GM19043 (cell line): ENCODE measurements around the gene SLFNL1.

ENCODE experiments used
- ATAC-seq: cut with Tn5 transposase; IDR thresholded peaks from one replicate; pipeline ENCODE4 v1.9.1; 2021; ENCODE audit warnings: low read depth; ENCODE audit not compliant: unreplicated experiment

SLFNL1 gene

GRCh38 chr1:41021526-41022308 lies at the start of gene SLFNL1:
Gene SLFNL1, minus strand, starts transcription at chr1:41021725. Its CDS starts 1,065 bp downstream, at chr1:41020660.
- no peak for ATAC-seq

- no peak for ATAC-seq
These were observed 35.4 kb upstream of the SLFNL1 start for GRCh38 chr1:41056907-41057306.

DNA sequence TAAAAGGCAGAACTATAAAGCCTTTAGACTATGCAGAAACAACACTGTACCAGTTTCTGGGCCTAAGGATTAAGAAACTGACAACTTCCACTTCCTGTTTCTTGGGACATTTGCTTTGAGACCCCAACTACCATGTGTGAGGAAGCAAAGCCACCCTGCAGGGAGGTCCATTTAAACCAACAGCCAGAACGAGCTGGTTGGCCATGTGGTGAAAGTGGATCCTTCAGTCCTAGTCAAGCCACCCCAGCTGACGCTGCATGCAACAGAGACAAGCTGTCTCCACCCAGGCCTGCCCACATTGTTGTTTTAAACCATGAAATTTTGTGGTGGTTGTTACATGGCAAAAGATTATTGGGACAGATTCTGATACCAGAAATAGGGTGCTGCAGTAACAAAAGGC lies 31.8 kb upstream of the SLFNL1 start:
- no peak for ATAC-seq

DNA sequence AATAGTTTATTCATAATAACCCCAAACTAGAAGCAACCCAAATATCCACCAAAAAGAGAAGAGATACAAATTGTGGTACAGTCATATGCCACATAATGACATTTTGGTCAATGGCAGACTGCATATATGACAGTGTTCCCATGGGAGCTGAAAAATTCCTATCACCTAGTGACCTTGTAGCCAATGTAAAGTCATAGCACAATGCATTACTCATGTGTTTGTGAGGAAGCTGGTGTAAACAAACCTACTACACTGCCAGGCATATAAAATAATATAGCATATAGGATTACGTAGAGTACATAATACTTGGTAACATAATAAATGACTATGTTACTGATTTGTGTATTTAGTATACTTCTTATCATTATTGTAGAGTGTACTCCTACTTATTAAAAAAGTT lies 29.5 kb upstream of the SLFNL1 start:
- no peak for ATAC-seq

DNA sequence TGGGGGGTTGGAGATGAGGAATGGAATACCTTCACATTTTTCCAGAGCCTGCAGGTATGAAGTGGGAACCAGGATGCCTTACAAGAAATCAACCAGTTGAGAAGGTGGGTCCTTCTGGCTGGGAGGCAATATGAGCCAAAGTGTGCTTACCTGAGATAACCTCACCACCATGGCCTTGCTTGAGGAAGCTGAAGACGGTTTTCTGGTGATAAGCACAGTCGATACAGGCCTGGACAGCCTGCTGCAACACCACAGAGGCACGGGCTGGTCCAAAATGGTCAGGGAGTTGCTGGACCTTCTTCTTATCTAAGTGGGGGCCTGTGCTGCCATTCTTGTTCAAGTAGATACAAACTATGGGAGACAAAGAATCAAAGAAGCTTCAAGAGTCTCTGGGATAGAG lies 27.0 kb upstream of the SLFNL1 start:
- no peak for ATAC-seq

- no peak for ATAC-seq
These were observed 24.8 kb upstream of the SLFNL1 start for GRCh38 chr1:41046347-41046775.

DNA sequence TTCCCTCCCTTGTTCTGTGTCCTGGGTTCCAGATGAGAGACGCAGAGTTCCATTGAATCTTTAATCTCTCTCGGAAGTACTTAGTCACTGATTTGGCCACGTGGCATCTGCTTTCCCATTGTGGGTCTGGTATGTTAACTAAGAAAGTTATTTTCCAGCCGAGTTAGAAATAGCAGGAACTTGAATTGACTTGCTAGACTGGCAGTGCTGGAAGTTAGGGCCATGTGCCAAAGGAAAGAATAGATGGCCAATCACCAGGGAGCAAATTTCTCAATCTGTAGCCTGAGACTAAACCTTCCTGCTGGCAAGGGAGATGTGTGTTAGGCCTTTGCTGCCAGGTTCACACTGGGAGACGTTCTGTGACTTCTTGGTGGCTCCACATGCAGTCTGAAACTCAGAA lies 24.2 kb upstream of the SLFNL1 start:
- ATAC-seq: no peak

GRCh38 chr1:41044187-41044586 lies 22.7 kb upstream of the SLFNL1 start:
- ATAC-seq: no peak

DNA sequence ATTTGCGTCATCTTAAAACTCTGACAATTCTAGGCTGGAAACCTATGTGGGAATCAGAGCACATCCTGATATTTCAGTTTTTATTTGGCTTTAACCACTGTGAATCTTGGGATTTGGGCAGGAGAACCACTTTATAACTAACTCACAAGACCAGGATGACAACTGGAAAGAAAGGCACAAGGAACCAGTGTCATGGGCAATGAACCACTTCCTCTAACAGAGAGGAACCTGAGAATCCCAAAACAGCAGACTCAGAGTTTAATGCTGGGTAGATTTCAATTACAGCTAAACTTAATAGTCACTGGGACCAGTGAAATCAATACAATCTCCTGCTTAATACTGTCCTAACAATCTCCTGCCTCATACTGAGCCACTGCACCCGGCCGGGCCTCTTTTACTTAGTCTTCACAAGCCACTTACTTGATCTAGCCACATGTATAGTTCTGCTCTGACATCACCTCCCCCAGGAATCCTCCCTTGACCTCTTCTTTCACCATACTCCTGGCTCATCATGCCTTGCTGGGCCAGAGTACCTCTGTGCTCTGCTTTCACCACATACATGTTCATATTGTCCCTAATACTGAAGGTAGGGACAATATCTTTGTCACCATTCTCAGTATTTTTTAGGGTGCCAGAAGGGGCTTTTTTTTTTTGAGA lies 20.2 kb upstream of the SLFNL1 start:
- no peak for ATAC-seq

DNA sequence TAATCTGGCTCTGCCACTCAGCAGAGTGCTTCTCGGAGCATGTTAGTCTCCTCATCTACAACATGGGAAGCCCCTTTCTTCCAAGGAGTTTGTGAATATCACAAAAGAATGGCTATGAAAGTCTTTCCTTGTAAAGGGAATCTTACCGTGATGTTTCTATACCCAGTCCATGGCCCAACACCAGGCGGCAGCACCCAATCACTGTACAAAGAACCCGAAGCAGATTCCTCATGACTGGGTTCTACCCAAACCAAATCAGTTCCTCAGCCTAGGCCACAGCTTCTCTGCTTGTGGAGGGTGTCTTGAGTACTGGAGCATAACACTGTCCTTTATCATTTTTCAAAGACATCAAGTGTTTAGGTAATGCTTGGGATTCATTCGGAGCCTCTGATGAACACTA lies 16.6 kb upstream of the SLFNL1 start:
- no peak for ATAC-seq

- ATAC-seq: no peak
These were observed 15.8 kb upstream of the SLFNL1 start for GRCh38 chr1:41037116-41037903.

GRCh38 chr1:41033272-41033671 lies 11.7 kb upstream of the SLFNL1 start:
- ATAC-seq: no peak

- no peak for ATAC-seq
These were observed 10.6 kb upstream of the SLFNL1 start for GRCh38 chr1:41032147-41032546.

DNA sequence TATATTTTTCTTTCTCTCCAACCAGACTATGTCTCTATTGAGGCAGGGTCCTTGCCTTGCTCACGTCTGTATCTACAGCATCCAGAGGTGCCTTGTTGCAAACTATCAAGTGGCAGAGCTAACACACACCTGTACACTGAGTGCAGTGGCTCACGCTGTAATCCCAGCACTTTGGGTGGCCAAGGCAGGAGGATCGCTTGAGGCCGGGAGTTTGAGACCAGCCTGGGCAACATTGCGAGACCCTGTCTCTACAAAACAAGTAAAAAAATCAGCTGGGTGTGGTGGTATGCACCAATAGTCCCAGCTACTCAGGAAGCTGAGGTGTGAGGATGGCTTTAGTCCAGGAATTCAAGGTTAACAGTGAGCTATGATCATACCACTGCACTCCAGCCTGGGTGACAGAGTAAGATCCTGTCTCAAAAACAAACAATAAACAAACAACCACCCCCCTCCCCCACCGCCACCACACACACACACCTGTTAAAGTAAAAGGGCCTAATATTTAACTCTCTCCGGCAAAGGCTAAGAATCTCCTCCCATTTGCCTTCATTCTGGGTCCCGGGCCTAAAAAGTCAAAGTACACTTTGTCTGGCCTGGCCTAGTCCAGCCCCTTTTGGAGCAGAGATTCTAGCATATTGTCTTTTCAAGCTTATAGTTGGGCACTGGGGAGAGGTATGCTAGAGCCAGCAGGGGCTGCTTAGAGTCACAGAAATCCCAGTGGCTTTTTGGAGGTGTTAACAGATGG lies 9.5 kb upstream of the SLFNL1 start:
- no peak for ATAC-seq

- ATAC-seq: no peak
These were observed 6.6 kb upstream of the SLFNL1 start for GRCh38 chr1:41028034-41028642.

GRCh38 chr1:41025979-41026819 lies 4.7 kb upstream of the SLFNL1 start:
- ATAC-seq: no peak

DNA sequence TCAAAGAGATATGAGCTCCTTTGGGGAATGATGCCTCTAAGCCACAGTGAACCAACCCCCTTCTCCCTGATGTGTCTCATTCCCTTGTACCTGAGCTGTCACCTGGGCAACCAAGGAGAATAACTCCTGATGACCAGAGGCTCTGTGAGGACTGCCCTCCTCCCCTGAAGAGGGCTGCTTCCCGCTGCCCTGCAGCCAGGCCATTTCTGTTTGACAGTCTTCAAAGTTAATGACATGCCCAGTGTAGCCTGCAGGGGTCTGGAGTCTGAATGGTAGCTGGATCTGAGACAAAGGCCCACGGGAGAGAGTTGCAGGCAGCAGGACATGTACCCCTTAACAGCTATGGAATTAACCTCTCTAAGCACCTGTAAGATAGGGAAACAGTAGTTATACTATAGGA lies 3.4 kb upstream of the SLFNL1 start:
- no peak for ATAC-seq

GRCh38 chr1:41023279-41023990 lies 1.9 kb upstream of the SLFNL1 start:
- ATAC-seq: no peak

GRCh38 chr1:41022424-41022823 lies 899 bp upstream of the SLFNL1 start:
- ATAC-seq: no peak
